Bronchial epithelial cell (primary cell): ENCODE measurements around the gene TBX4. TPM values are rescaled to one million over a fixed set of nuclear protein-coding genes. Genes with fewer than 3 reads are reported as not detected.
"Not testable (repeated sequence)": the region's sequence is repeated elsewhere in the genome, so short reads cannot be mapped to it uniquely, and the experiment has no call there.

Experiments used
- DNase-seq: peaks from one replicate; pipeline ENCODE4 v3.0.0-alpha.2; 2010; ENCODE audit warnings: low read depth
- FAIRE-seq: peaks from 2 replicates; lab custom pipeline; 2011; peaks lifted over from hg19 to GRCh38; lab: Jason Lieb, UNC
- H3K27me3 ChIP-seq: 2 replicates; pipeline ENCODE4 v1.5.1; 2011; ENCODE audit warnings: low read length; ENCODE audit not compliant: control insufficient read depth, insufficient read depth
- H3K36me3 ChIP-seq: 2 replicates; pipeline ENCODE4 v1.5.1; 2011; ENCODE audit warnings: low read length; ENCODE audit not compliant: control insufficient read depth, insufficient read depth
- H3K4me3 ChIP-seq: 2 replicates; pipeline ENCODE4 v1.5.1; 2011; ENCODE audit warnings: mild to moderate bottlenecking, low read depth, low read length, control low read depth
- total RNA-seq: library from RNA; depleted of rRNA; stranded (reverse); fragments of >200 nt; gene quantifications from 2 replicates; pipeline ENCODE4 v1.2.1, GENCODE V29; 2014
- TF ChIP-seq, protein P1 (sequence below): IDR thresholded peaks from 2 replicates; pipeline ENCODE4 v1.5.1; 2011; ENCODE audit warnings: mild to moderate bottlenecking, moderate library complexity, low read length, control low read depth, inconsistent platforms; ENCODE audit not compliant: insufficient read depth, severe bottlenecking

Gene TBX4
- total RNA-seq, 1 donor from 2014 or later, result not detected

DNA sequence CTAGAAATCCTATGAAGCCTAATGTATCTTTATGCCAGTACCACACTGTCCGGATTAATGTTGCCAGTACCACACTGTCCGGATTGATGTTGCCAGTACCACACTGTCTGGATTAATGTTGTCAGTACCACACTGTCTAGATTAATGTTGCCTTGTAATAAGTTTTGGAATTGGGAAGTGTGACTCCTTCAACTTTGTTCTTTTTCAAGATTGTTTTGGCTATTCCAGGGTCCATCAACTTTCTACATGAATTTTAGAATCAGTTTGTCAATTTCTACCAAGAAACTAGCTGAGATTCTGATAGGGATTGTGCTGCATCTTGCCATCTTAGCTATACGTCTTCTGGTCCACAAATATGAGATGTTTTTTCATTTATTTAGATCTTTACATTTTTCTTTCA lies 68.7 kb downstream of the TBX4 start:
- H3K36me3 ChIP-seq, result no peaks in the 10 kb centered on the region
- TF ChIP-seq, protein P1, sequence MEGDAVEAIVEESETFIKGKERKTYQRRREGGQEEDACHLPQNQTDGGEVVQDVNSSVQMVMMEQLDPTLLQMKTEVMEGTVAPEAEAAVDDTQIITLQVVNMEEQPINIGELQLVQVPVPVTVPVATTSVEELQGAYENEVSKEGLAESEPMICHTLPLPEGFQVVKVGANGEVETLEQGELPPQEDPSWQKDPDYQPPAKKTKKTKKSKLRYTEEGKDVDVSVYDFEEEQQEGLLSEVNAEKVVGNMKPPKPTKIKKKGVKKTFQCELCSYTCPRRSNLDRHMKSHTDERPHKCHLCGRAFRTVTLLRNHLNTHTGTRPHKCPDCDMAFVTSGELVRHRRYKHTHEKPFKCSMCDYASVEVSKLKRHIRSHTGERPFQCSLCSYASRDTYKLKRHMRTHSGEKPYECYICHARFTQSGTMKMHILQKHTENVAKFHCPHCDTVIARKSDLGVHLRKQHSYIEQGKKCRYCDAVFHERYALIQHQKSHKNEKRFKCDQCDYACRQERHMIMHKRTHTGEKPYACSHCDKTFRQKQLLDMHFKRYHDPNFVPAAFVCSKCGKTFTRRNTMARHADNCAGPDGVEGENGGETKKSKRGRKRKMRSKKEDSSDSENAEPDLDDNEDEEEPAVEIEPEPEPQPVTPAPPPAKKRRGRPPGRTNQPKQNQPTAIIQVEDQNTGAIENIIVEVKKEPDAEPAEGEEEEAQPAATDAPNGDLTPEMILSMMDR, result no peak
- no peaks in the 10 kb centered on the region for H3K27me3 ChIP-seq
- DNase-seq (no peak), FAIRE-seq (no peak)
- no peak overlapping the region for H3K4me3 ChIP-seq

DNA sequence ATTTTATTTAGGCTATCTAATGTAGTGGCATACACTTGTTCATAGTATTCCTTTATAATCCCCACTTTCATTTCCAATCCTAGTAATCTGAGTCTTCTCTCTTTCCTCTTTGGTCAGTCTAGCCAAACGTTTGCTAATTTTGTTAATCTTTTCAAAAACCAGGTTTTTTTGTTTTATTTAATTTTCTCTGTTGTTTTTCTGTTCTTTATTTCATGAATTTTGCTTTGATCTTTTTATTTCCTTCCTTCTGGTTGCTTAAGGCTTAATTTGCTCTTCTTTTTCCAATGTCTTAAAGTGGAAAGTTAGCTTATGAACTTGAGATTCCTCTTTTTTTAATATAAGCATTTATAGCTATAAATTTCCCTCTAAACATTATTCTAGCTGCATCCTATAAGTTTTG lies 69.9 kb downstream of the TBX4 start:
- Histone ChIP-seq H3K4me3 (no peak overlapping the region), H3K36me3 (no peaks in the 10 kb centered on the region), H3K27me3 (no peaks in the 10 kb centered on the region)
- no peak for FAIRE-seq
- DNase-seq, result no peak
- TF ChIP-seq, protein P1, result no peak

DNA sequence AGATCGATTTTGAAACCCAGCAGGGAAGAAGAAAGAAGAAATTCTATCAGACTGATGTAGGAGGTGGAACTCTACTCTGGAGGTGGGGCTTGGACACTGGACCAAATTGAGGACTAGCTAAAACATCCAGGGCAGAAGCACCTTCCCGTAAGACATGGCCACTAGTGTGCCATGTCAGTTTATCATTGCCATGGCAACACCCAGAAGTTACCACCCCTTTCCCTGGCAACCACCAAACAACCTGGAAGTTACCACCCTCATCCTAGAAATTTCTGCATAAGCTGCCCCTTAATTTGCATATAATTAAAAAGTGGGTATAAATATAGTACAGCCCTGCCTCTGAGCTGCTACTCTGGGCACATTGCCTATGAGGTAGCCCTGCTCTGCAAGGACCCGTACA lies 72.1 kb downstream of the TBX4 start:
- Histone ChIP-seq H3K4me3 (no peak overlapping the region), H3K27me3 (no peaks in the 10 kb centered on the region), H3K36me3 (no peaks in the 10 kb centered on the region)
- DNase-seq, result no peak
- no peak for FAIRE-seq
- TF ChIP-seq, protein P1, result no peak

DNA sequence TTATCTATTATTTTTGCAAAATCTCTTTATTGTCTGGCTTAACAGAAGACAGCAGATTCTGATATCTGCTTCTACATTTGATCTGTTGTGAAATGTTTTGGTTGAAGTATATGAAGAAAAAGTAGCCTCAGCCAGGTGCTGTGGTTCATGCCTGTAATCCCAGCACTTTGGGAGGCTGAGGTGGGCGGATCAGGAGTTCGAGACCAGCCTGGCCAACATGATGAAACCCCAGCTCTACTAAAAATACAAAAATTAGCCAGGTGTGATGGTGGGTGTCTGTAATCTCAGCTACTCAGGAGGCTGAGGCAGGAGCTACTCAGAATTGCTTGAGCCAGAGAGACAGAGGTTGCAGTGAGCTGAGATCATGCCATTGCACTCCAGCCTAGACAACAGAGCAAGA lies 75.2 kb downstream of the TBX4 start:
- not testable (repeated sequence) for H3K27me3 ChIP-seq, FAIRE-seq, H3K4me3 ChIP-seq, DNase-seq, H3K36me3 ChIP-seq

DNA sequence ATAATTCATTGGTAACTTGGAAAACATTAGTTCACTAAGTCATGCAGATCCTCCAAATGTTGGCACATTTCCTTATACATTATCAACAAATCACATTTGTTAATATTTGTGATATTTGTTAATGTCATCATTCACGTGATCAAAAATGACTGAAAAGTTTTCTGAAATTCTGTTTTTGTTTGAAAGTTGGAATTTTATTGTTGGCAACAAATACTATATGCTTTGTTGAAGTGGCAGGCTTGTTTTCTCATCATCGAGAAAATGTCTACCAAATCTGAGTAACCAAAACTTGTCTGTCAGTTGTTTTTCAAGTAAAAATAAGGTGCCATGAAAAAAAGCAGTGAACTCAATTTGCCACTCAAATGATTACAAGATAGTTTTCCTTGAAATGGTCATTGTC lies 75.9 kb downstream of the TBX4 start:
- FAIRE-seq, result no peak
- TF ChIP-seq, protein P1, result no peak
- Histone ChIP-seq H3K4me3 (no peak overlapping the region), H3K36me3 (no peaks in the 10 kb centered on the region), H3K27me3 (no peaks in the 10 kb centered on the region)
- DNase-seq, result no peak

DNA sequence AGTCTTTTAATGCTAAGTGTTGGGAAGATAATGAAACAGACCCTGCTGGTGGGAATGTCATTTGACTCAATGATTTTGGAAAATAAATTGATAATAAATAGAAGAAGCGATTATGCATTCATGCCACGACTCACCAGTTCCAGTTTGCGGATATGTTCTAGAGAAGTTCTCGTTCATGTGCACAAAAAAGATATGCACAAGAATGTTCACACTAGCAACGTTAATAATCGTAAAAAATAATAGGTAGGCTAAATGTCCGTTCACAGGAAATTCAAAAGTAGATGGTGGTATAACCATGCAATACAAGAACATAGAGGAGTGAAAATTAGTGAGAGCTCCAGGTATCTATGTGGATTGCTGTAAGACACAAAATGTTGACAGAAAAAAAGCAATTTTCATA lies 79.0 kb downstream of the TBX4 start:
- no peaks in the 10 kb centered on the region for H3K36me3 ChIP-seq
- DNase-seq, result no peak
- no peak overlapping the region for H3K4me3 ChIP-seq
- H3K27me3 ChIP-seq, result no peaks in the 10 kb centered on the region
- TF ChIP-seq, protein P1, result no peak
- no peak for FAIRE-seq
